GM12878 (cell line): Measurements from ENCODE around the gene RCE1. TPM values are rescaled to one million over a fixed set of nuclear protein-coding genes. Genes with fewer than 3 reads are reported as not detected.

ENCODE experiments used
- ATAC-seq: fragments of 200-7000 bp; cut with Tn5 transposase; 3 replicates; pipeline ENCODE4 v1.9.1; 2020; ENCODE audit warnings: mild to moderate bottlenecking, moderate library complexity
- BruUV-seq: library from RNA; stranded (reverse); fragments of 400-500 nt; replicated peaks from 2 replicates; lab custom pipeline; 2021; lab: Mats Ljungman, UMichigan
- CTCF ChIA-PET: fragments of 300-600 bp; sonication (Branson Sonifier 250); formaldehyde crosslinking; extraction: SDS; loops from one replicate; lab custom pipeline; 2021; ENCODE audit warnings: inconsistent platforms; lab: Yijun Ruan, JAX
- POLR2A ChIA-PET: fragments of 350-600 bp; formaldehyde crosslinking; extraction: SDS; loops from one replicate; lab custom pipeline; 2021; ENCODE audit warnings: inconsistent platforms; lab: Charles Lee
- RAD21 ChIA-PET: fragments of 300-600 bp; sonication (Branson Sonifier 250); formaldehyde crosslinking; loops from one replicate; lab custom pipeline; 2023; ENCODE audit warnings: antibody characterized with exemption; ENCODE audit not compliant: unreplicated experiment; lab: Charles Lee
- SMC1A ChIA-PET: fragments of 300-600 bp; sonication (Branson Sonifier 250); formaldehyde crosslinking; loops from one replicate; lab custom pipeline; 2023; ENCODE audit not compliant: unreplicated experiment, uncharacterized antibody; lab: Charles Lee
- DNase-seq: peaks from one replicate; pipeline ENCODE4 v3.0.0-alpha.2; 2011; ENCODE audit warnings: low read depth, low spot score
- FAIRE-seq: peaks from 3 replicates; lab custom pipeline; 2011; peaks lifted over from hg19 to GRCh38; lab: Jason Lieb, UNC
- H2AFZ ChIP-seq: 2 replicates; pipeline ENCODE4 v1.6.0; 2011; ENCODE audit warnings: low read depth, low read length, control low read depth; ENCODE audit not compliant: control insufficient read depth
- H3K27ac ChIP-seq: 2 replicates; pipeline ENCODE4 v1.5.1; 2011; ENCODE audit warnings: control low read depth; ENCODE audit not compliant: control insufficient read depth, insufficient read depth
- H3K27me3 ChIP-seq, 2 experiments: replicated peaks in 1 of 2; 2 replicates each; pipeline versions ENCODE4 v1.6.0 to v1.6.1; 2011; ENCODE audit warnings: low read length in 1 of 2; ENCODE audit not compliant: control insufficient read depth in 2 of 2, insufficient read depth in 2 of 2
- H3K36me3 ChIP-seq, 2 experiments: 2 replicates each; pipeline ENCODE4 v1.5.1; 2011; ENCODE audit warnings: low read length in 1 of 2; ENCODE audit not compliant: control insufficient read depth in 2 of 2, insufficient read depth in 2 of 2
- H3K4me1 ChIP-seq: 2 replicates; pipeline ENCODE4 v1.6.1; 2011; ENCODE audit warnings: mild to moderate bottlenecking, low read length, moderate library complexity, mixed read lengths; ENCODE audit not compliant: control insufficient read depth, insufficient read depth
- H3K4me2 ChIP-seq: 2 replicates; pipeline ENCODE4 v1.6.0; 2011; ENCODE audit warnings: control low read depth; ENCODE audit not compliant: control insufficient read depth, insufficient read depth
- H3K4me3 ChIP-seq: fragments of 200-600 bp; sonication (generic); 2 replicates; pipeline ENCODE4 v1.5.1; 2016
- H3K79me2 ChIP-seq: 2 replicates; pipeline ENCODE4 v1.6.0; 2011; ENCODE audit warnings: low read length; ENCODE audit not compliant: control insufficient read depth, insufficient read depth
- H3K9ac ChIP-seq: 2 replicates; pipeline ENCODE4 v1.8.0; 2011; ENCODE audit warnings: low read length, control low read depth, mixed read lengths; ENCODE audit not compliant: control insufficient read depth, insufficient read depth
- H3K9me3 ChIP-seq: replicated peaks from 3 replicates; pipeline ENCODE4 v1.5.1; 2011; ENCODE audit warnings: mild to moderate bottlenecking, low read length; ENCODE audit not compliant: control insufficient read depth, insufficient read depth
- H4K20me1 ChIP-seq: 2 replicates; pipeline ENCODE4 v1.6.0; 2011; ENCODE audit not compliant: control insufficient read depth, insufficient read depth
- GATAD2B ChIP-seq: fragments of 450-650 bp; conservative IDR thresholded peaks from 2 replicates; pipeline ENCODE4 v1.6.1; 2017; ENCODE audit warnings: low read depth, mild to moderate bottlenecking, moderate library complexity
- MTA2 ChIP-seq: fragments of 450-650 bp; IDR thresholded peaks from 2 replicates; pipeline ENCODE4 v1.6.1; 2016; ENCODE audit warnings: low read depth, mild to moderate bottlenecking, moderate library complexity
- SREBF1 ChIP-seq: IDR thresholded peaks from 2 replicates; pipeline ENCODE4 v1.6.1; 2012; ENCODE audit warnings: mild to moderate bottlenecking, low read length
- WGBS: methylation state at CpG from one replicate; pipeline ENCODE4 v1.1.6; 2016; ENCODE audit warnings: low lambda C conversion rate; ENCODE audit not compliant: insufficient replicate concordance, insufficient coverage; ENCODE audit errors: missing lambda C conversion rate; 5-methylcytosine and 5-hydroxymethylcytosine counted together
- in situ Hi-C: fragments of 300-500 bp; cut with MboI; formaldehyde crosslinking; loops from 9 replicates; pipeline ENCODE4 v1.14.3; 2018; ENCODE audit warnings: mixed read lengths
- intact Hi-C: fragments of 100-400 bp; cut with micrococcal nuclease; formaldehyde crosslinking; loops from one replicate; pipeline ENCODE4 v1.14.2; 2022; ENCODE audit not compliant: unreplicated experiment
- polyA plus RNA-seq, 11 experiments: library from polyadenylated mRNA; depleted of rRNA in 4 of 11; unstranded in 6 of 11; stranded (reverse) in 5 of 11; fragments of >200 nt; fragmentation: Nextera tagmentation in 4 of 11; fragmentation: Illumina TruSeq in 1 of 11; extraction: Ambion mirVana in 4 of 11; extraction: Trizol in 1 of 11; gene quantifications; 1 replicate in 1 of 11; 2 replicates in 10 of 11; pipeline versions ENCODE4 v1.2.1 to v1.2.3, GENCODE V29; 2011 to 2016; ENCODE audit warnings: inconsistent platforms in 2 of 11, missing spikeins in 2 of 11, low read depth in 1 of 11
- total RNA-seq, 4 experiments: library from RNA; depleted of rRNA in 3 of 4; stranded (reverse); fragments of >200 nt in 3 of 4; fragmentation: Illumina TruSeq in 1 of 4; extraction: Trizol in 1 of 4; gene quantifications; 2 replicates each; pipeline versions ENCODE4 v1.2.1 to v1.2.3, GENCODE V29; 2013 to 2021
- TF ChIP-seq, protein P1 (sequence below): fragments of 450-650 bp; IDR thresholded peaks from 2 replicates; pipeline ENCODE4 v1.6.1; 2017; ENCODE audit warnings: mild to moderate bottlenecking, moderate library complexity
- TF ChIP-seq, protein P2 (sequence below): IDR thresholded peaks from 2 replicates; pipeline ENCODE4 v1.6.1; 2011; ENCODE audit warnings: borderline replicate concordance, low read depth, mild to moderate bottlenecking, moderate library complexity, low read length; ENCODE audit not compliant: insufficient read depth, poor library complexity, severe bottlenecking

The RCE1 gene
- total and polyA plus RNA-seq, 10 of the 15 experiments (the other 5 are each of a cell fraction or from before 2014, with no cell fraction given) = 0.79 to 32.9 (median 16.4) TPM

DNA sequence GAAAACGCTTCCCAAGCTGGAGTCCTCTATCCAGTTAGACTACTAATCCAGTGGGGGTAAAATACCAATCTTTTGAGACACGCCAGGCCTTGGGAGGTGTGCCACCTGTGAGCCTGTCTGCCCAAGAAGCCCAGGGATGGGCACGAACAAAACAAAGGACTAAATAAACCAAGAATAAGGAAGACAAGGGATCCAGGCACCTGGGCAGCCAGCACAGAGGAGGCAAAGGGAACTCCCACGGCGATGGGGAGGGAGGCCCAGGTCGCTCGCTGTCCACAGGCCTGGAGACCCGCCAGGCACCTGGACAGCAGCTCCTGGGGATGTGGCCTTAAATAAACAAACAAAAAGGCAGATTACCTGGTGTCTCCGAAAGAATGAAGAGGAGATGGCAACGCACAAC is 45.0 kb downstream of the RCE1 start:
- SMC1A ChIA-PET = no interaction called here
- peaks cover 15% of the 10 kb centered on the region for H3K4me1 ChIP-seq
- no peak overlapping the region for H3K4me2 ChIP-seq
- no peak overlapping the region for H3K27ac ChIP-seq
- H2AFZ ChIP-seq = no peak overlapping the region
- TF ChIP-seq, protein P1, sequence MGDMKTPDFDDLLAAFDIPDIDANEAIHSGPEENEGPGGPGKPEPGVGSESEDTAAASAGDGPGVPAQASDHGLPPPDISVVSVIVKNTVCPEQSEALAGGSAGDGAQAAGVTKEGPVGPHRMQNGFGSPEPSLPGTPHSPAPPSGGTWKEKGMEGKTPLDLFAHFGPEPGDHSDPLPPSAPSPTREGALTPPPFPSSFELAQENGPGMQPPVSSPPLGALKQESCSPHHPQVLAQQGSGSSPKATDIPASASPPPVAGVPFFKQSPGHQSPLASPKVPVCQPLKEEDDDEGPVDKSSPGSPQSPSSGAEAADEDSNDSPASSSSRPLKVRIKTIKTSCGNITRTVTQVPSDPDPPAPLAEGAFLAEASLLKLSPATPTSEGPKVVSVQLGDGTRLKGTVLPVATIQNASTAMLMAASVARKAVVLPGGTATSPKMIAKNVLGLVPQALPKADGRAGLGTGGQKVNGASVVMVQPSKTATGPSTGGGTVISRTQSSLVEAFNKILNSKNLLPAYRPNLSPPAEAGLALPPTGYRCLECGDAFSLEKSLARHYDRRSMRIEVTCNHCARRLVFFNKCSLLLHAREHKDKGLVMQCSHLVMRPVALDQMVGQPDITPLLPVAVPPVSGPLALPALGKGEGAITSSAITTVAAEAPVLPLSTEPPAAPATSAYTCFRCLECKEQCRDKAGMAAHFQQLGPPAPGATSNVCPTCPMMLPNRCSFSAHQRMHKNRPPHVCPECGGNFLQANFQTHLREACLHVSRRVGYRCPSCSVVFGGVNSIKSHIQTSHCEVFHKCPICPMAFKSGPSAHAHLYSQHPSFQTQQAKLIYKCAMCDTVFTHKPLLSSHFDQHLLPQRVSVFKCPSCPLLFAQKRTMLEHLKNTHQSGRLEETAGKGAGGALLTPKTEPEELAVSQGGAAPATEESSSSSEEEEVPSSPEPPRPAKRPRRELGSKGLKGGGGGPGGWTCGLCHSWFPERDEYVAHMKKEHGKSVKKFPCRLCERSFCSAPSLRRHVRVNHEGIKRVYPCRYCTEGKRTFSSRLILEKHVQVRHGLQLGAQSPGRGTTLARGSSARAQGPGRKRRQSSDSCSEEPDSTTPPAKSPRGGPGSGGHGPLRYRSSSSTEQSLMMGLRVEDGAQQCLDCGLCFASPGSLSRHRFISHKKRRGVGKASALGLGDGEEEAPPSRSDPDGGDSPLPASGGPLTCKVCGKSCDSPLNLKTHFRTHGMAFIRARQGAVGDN = no peak
- TF ChIP-seq GATAD2B (no peak), MTA2 (no peak), SREBF1 (no peak)
- TF ChIP-seq, protein P2, sequence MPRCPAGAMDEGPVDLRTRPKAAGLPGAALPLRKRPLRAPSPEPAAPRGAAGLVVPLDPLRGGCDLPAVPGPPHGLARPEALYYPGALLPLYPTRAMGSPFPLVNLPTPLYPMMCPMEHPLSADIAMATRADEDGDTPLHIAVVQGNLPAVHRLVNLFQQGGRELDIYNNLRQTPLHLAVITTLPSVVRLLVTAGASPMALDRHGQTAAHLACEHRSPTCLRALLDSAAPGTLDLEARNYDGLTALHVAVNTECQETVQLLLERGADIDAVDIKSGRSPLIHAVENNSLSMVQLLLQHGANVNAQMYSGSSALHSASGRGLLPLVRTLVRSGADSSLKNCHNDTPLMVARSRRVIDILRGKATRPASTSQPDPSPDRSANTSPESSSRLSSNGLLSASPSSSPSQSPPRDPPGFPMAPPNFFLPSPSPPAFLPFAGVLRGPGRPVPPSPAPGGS = no peak
- no peaks in the 10 kb centered on the region for H3K9me3 ChIP-seq
- H4K20me1 ChIP-seq = no peaks in the 10 kb centered on the region; the same call in 1 of the 2 replicates
- RAD21 ChIA-PET = no interaction called here
- in situ Hi-C loops (no loop called here), intact Hi-C loops (no loop called here)
- no peak for FAIRE-seq
- BruUV-seq = no TSS peak
- POLR2A ChIA-PET = no interaction called here
- 60% methylated on average over 10 of the region's 10 CpGs for WGBS
- ATAC-seq = no peak
- peaks cover 1 to 2% of the 10 kb centered on the region in 2 experiments; a peak in 2 of 4 replicates for H3K27me3 ChIP-seq
- H3K36me3 ChIP-seq = no peaks in the 10 kb centered on the region
- no peak for DNase-seq
- CTCF ChIA-PET = no interaction called here
- no peak overlapping the region for H3K4me3 ChIP-seq
- H3K9ac ChIP-seq = no peak overlapping the region
- H3K79me2 ChIP-seq = no peaks in the 10 kb centered on the region
